AG09319 (cell line): Measurements from ENCODE around the gene AMMECR1L.
"Not testable (repeated sequence)": the region's sequence is repeated elsewhere in the genome, so short reads cannot be mapped to it uniquely, and the experiment has no call there.

Experiments
- DNase-seq: peaks from one replicate; pipeline ENCODE4 v3.0.0-alpha.2; 2010; ENCODE audit warnings: low read depth; ENCODE audit errors: extremely low read depth
- TF ChIP-seq, protein P1 (sequence below): IDR thresholded peaks from 2 replicates; pipeline ENCODE4 v1.5.1; 2011; ENCODE audit warnings: low read depth, mild to moderate bottlenecking, inconsistent platforms, low read length, moderate library complexity

AMMECR1L gene

DNA sequence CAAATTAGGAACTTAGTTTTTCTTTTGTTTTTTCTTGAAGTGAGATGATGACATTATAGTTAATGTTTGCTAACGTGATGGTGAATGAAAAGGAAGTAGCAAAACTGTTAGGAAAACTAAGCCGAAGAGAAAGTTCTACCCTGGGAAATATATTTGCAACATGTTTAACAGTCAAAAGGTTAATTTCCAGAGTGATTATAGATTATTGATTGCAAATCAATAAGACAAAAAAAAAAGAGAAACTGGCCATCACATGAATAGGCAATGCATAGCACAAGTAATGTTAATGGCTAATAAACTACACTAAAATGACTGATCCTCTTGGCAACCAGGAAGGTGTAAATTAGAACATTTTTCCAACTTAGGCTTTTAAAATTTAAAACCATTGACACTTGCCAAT, 26.0 kb upstream of the AMMECR1L start:
- DNase-seq = no peak
- TF ChIP-seq, protein P1, sequence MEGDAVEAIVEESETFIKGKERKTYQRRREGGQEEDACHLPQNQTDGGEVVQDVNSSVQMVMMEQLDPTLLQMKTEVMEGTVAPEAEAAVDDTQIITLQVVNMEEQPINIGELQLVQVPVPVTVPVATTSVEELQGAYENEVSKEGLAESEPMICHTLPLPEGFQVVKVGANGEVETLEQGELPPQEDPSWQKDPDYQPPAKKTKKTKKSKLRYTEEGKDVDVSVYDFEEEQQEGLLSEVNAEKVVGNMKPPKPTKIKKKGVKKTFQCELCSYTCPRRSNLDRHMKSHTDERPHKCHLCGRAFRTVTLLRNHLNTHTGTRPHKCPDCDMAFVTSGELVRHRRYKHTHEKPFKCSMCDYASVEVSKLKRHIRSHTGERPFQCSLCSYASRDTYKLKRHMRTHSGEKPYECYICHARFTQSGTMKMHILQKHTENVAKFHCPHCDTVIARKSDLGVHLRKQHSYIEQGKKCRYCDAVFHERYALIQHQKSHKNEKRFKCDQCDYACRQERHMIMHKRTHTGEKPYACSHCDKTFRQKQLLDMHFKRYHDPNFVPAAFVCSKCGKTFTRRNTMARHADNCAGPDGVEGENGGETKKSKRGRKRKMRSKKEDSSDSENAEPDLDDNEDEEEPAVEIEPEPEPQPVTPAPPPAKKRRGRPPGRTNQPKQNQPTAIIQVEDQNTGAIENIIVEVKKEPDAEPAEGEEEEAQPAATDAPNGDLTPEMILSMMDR = no peak

DNA sequence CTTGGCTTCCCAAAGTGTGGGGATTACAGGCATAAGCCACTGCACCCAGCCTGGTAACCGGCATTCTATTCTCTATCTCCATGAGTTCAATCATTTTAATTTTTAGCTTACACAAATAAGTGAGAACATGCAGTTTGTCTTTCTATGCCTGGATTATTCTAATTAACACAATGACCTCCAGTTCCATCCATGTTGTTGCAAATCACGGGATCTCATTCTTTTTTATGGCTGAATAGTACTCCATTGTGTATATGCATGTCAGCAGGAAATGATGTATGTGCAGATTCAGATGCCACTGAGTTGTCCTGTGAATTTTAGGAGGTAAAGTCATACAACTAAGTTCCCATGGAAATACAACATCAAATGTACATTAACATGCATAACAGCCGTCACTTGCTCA, 24.7 kb upstream of the AMMECR1L start:
- TF ChIP-seq, protein P1 = no peak
- no peak for DNase-seq

DNA sequence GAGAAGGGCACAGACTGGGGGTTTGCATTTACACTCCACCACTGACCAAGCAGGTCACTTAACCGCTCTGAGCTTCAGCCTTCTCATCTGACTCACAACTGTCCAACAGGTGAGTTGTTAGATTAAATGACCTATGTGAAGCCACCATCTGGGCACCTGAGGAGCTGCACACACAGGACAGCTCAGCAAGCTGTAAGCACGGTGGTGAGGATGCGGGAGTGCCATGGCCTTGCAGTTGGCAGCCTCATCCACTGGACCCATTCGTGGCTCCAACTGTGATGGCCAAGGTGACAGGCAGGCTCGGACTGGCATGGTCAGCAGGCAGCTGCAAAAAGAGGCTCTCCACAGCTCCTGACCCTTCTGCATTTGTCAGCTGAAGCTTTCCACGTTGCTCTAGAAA, 23.3 kb upstream of the AMMECR1L start:
- TF ChIP-seq, protein P1 = no peak
- no peak for DNase-seq

DNA sequence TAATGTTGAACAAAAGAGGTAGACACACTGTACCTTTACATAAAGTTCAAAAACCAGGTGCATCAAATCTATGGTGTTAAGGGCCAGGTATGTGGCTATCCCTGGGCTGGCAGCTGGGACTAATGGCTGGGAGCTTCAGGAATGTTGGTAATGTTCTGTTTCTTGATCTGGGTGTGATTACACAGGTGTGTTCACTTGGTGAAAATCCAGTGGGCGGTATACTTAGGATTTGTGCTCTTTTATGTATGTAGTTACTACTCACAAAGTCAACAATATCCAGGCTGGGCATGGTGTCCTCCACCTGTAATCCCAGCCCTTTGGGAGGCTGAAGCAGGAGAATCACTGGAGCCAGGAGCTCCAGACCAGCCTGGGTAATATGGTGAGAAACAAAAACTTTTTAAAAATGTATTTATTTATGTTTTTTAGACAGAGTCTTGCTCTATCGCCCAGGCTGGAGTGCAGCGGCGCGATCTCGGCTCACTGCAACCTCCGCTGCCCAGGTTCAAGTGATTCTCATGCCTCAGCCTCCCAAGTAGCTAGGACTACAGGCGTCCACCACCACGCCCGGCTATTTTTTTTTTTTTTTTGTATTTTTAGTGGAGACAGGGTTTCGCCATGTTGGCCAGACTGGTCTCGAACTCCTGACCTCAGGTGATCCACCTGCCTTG, 22.1 kb upstream of the AMMECR1L start:
- not testable (repeated sequence) for DNase-seq

DNA sequence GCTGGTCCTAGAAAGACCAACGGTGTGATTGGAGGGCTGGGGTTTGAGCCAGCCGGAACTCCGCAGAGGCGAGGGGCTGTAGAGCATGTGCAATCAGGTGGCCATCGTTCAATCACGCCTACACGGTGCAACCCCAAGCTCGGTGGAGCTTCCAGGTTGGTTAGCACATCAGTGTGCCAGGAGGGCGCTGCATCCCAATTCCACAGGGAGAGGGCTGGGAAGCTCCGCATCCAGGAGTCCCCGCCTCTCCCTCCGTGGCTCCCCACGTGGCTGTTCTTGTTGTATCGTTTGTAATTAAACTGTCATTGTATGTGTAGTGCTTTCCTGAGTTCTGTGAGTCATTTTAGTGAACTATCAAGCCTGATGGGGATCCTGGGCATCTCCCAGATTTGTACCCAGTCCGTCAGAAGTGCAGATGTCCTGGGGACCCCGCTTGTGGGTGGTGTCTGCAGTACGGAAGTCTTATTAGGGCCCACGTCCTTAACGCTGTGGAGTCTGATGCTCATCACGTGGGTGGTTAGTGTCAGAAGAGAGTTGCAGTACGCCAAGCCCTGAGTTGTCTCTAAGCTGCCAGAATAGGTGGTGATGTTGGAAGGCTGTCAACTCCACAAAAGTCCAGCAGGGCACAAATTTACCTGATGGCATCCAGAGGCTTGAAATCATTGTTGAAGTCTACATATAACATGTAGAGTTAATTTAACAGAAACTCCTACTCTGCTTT, 20.6 kb upstream of the AMMECR1L start:
- no peak for DNase-seq

DNA sequence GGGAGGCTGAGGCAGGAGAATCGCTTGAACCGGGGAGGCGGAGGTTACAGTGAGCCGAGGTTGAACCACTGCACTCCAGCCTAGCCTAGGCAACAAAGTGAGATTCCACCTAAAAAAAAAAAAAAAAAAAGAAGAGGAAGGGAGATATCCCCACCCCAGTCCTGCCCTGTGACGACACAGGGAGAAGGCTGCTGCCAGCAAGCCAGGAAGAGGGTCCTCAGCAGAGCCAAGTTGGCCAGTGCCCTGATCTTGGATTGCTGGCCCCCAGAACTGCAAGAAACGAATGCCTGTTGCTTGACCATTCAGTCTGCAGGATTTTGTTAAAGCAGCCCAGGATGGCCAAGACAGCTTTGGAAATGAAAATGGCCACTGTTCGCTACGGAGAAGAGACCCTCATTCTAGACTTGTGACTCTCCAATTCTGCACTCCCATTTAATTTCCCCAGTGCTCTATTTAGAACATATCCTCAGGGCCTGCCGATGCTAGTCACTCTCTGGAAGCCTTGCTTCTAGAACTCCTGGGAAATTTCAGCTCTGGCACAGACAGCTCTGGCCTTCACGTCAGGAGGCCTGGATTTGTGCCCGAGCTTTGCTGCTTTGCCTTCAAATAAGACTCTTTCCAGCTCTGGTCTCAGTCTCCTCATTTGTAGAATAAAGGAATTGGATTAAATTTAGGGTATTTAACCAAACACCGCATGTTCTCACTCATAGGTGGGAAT, 15.7 kb upstream of the AMMECR1L start:
- DNase-seq = no peak
- TF ChIP-seq, protein P1 = no peak

More for the DNA sequence above, 20.6 kb upstream of the AMMECR1L start:
- TF ChIP-seq, protein P1 = no peak

DNA sequence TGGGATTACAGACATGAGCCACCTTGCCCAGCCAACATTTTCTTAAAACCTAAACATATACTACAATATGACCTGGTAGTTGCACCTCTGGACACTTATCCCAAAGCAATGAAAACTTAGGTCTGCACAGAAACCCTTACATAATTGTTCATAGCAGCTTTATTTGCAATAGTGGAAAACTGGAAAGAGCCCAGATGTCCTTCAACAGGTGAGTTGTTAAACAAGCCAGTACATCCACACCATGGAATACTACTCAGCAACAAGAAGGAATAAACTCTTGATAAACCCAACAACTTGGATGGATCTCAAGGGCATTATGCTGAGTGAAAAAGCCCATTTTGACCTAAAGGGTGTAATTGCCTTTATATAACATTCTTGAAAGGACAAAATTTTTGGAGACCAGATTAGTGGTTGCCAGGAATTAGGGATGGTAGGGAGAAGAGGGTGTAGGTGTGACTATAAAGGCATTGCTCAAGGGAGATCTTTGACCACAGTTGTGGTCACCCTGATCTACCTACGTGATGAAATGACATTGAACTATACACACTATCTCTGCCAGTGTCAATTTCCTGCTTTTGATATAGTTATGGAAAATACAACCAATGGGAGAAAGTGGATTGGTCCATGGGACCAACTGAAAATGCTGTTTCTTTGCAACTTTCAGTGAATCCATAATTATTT, 11.9 kb upstream of the AMMECR1L start:
- no peak for DNase-seq
- TF ChIP-seq, protein P1 = no peak
